WTC11 (cell line): ENCODE data around the gene ACYP2. TPM values are rescaled to one million over a fixed set of nuclear protein-coding genes. Genes with fewer than 3 reads are reported as not detected.

ENCODE experiments used
- AFF4 ChIP-seq: sonication (generic); formaldehyde crosslinking; IDR thresholded peaks from 2 replicates; pipeline ENCODE4 v1.8.1; 2023; ENCODE audit warnings: mild to moderate bottlenecking, missing genetic modification reagents, borderline replicate concordance
- ATF2 ChIP-seq: sonication (generic); formaldehyde crosslinking; IDR thresholded peaks from 2 replicates; pipeline ENCODE4 v1.8.1; 2022; ENCODE audit warnings: low read depth, missing genetic modification reagents, borderline replicate concordance
- ESRRA ChIP-seq: sonication (generic); formaldehyde crosslinking; IDR thresholded peaks from 2 replicates; pipeline ENCODE4 v1.8.1; 2022; ENCODE audit warnings: mild to moderate bottlenecking, missing genetic modification reagents, borderline replicate concordance
- FOXK1 ChIP-seq: sonication (generic); formaldehyde crosslinking; IDR thresholded peaks from 2 replicates; pipeline ENCODE4 v1.8.0; 2022; ENCODE audit warnings: mild to moderate bottlenecking, moderate library complexity, missing genetic modification reagents
- KAT7 ChIP-seq: sonication (generic); formaldehyde crosslinking; IDR thresholded peaks from 2 replicates; pipeline ENCODE4 v1.8.1; 2023; ENCODE audit warnings: missing genetic modification reagents, mild to moderate bottlenecking, borderline replicate concordance
- NFATC4 ChIP-seq: fragments of 250-450 bp; sonication (Bioruptor Pico); IDR thresholded peaks from 2 replicates; pipeline ENCODE4 v1.9.0; 2021; ENCODE audit warnings: mild to moderate bottlenecking
- NR3C1 ChIP-seq: sonication (generic); formaldehyde crosslinking; conservative IDR thresholded peaks from 2 replicates; pipeline ENCODE4 v1.8.1; 2023; ENCODE audit warnings: low read depth, mild to moderate bottlenecking, missing genetic modification reagents
- RELA ChIP-seq: sonication (generic); formaldehyde crosslinking; IDR thresholded peaks from 2 replicates; pipeline ENCODE4 v1.8.1; 2022; ENCODE audit warnings: missing genetic modification reagents, mild to moderate bottlenecking, borderline replicate concordance
- SP1 ChIP-seq: sonication (generic); formaldehyde crosslinking; conservative IDR thresholded peaks from 2 replicates; pipeline ENCODE4 v1.8.1; 2022; ENCODE audit warnings: missing genetic modification reagents
- TCF7 ChIP-seq: sonication (generic); formaldehyde crosslinking; IDR thresholded peaks from 2 replicates; pipeline ENCODE4 v1.8.0; 2022; ENCODE audit warnings: mild to moderate bottlenecking, low read depth, missing genetic modification reagents, moderate library complexity
- TEAD1 ChIP-seq: sonication (generic); formaldehyde crosslinking; IDR thresholded peaks from 2 replicates; pipeline ENCODE4 v1.8.0; 2022; ENCODE audit warnings: mild to moderate bottlenecking, missing genetic modification reagents
- TEAD4 ChIP-seq: sonication (generic); formaldehyde crosslinking; IDR thresholded peaks from 2 replicates; pipeline ENCODE4 v1.8.0; 2022; ENCODE audit warnings: mild to moderate bottlenecking, missing genetic modification reagents
- TP53 ChIP-seq: sonication (generic); formaldehyde crosslinking; IDR thresholded peaks from 2 replicates; pipeline ENCODE4 v1.8.1; 2023; ENCODE audit warnings: mild to moderate bottlenecking, missing genetic modification reagents
- USF1 ChIP-seq: sonication (generic); formaldehyde crosslinking; IDR thresholded peaks from 2 replicates; pipeline ENCODE4 v1.8.0; 2022; ENCODE audit warnings: mild to moderate bottlenecking, missing genetic modification reagents
- ZNF138 ChIP-seq: sonication (generic); formaldehyde crosslinking; conservative IDR thresholded peaks from 2 replicates; pipeline ENCODE4 v1.8.1; 2022; ENCODE audit warnings: mild to moderate bottlenecking, moderate library complexity, missing genetic modification reagents
- ZNF219 ChIP-seq: sonication (generic); formaldehyde crosslinking; IDR thresholded peaks from 2 replicates; pipeline ENCODE4 v1.8.0; 2023; ENCODE audit warnings: missing genetic modification reagents, mild to moderate bottlenecking, borderline replicate concordance
- ZNF281 ChIP-seq: sonication (generic); formaldehyde crosslinking; IDR thresholded peaks from 2 replicates; pipeline ENCODE4 v1.8.0; 2023; ENCODE audit warnings: mild to moderate bottlenecking, missing genetic modification reagents
- total RNA-seq: library from RNA; stranded (reverse); gene quantifications from 3 replicates; pipeline ENCODE4 v1.2.3, GENCODE V29; 2021
- TF ChIP-seq, protein P1 (sequence below): sonication (generic); formaldehyde crosslinking; IDR thresholded peaks from 2 replicates; pipeline ENCODE4 v1.8.1; 2022; ENCODE audit warnings: mild to moderate bottlenecking, missing genetic modification reagents, moderate library complexity, borderline replicate concordance
- TF ChIP-seq, protein P2 (sequence below): fragments of 250-450 bp; sonication (Bioruptor Pico); conservative IDR thresholded peaks from 2 replicates; pipeline ENCODE4 v1.9.0; 2021; ENCODE audit warnings: mild to moderate bottlenecking
- TF ChIP-seq, protein P3 (sequence below): sonication (generic); formaldehyde crosslinking; IDR thresholded peaks from 2 replicates; pipeline ENCODE4 v1.8.1; 2022; ENCODE audit warnings: missing genetic modification reagents, borderline replicate concordance
- TF ChIP-seq, protein P4 (sequence below): fragments of 200-600 bp; IDR thresholded peaks from 2 replicates; pipeline ENCODE4 v1.8.0; 2022; ENCODE audit warnings: antibody characterized with exemption

ACYP2 gene
- total RNA-seq, 1 experiment from 2014 or later, result 4.4 TPM

GRCh38 chr2:54330162-54330925, 214.9 kb downstream of the ACYP2 start (continued):
- TF ChIP-seq, protein P1, sequence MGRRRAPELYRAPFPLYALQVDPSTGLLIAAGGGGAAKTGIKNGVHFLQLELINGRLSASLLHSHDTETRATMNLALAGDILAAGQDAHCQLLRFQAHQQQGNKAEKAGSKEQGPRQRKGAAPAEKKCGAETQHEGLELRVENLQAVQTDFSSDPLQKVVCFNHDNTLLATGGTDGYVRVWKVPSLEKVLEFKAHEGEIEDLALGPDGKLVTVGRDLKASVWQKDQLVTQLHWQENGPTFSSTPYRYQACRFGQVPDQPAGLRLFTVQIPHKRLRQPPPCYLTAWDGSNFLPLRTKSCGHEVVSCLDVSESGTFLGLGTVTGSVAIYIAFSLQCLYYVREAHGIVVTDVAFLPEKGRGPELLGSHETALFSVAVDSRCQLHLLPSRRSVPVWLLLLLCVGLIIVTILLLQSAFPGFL (CRISPR knock-in tag), result 0 out of 2 replicates have a peak, but pooled peaks have one; percentile 56
- TF ChIP-seq KAT7 (0 out of 2 replicates have a peak, but pooled peaks have one; percentile 32), NFATC4 (CRISPR knock-in tag) (no peak), TEAD4 (CRISPR knock-in tag) (no peak), ZNF281 (CRISPR knock-in tag) (peak; percentile 77; the same call in 1 of the 2 replicates), AFF4 (CRISPR knock-in tag) (peak; percentile 89; the same call in 1 of the 2 replicates), SP1 (CRISPR knock-in tag) (peak; percentile 43; the same call in 1 of the 2 replicates), FOXK1 (peak; percentile 76), NR3C1 (CRISPR knock-in tag) (no peak), ESRRA (CRISPR knock-in tag) (peak; percentile 79; the same call in 1 of the 2 replicates), TEAD1 (CRISPR knock-in tag) (peak; percentile 87), TP53 (CRISPR knock-in tag) (peak; percentile 90), USF1 (CRISPR knock-in tag) (peak; percentile 53; the same call in 1 of the 2 replicates), ATF2 (CRISPR knock-in tag) (no peak), ZNF219 (CRISPR knock-in tag) (no peak), ZNF138 (CRISPR knock-in tag) (peak; percentile 83; the same call in 1 of the 2 replicates), RELA (peak; percentile 59; the same call in 1 of the 2 replicates), TCF7 (CRISPR knock-in tag) (0 out of 2 replicates have a peak, but pooled peaks have one; percentile 44)
- TF ChIP-seq, protein P2, sequence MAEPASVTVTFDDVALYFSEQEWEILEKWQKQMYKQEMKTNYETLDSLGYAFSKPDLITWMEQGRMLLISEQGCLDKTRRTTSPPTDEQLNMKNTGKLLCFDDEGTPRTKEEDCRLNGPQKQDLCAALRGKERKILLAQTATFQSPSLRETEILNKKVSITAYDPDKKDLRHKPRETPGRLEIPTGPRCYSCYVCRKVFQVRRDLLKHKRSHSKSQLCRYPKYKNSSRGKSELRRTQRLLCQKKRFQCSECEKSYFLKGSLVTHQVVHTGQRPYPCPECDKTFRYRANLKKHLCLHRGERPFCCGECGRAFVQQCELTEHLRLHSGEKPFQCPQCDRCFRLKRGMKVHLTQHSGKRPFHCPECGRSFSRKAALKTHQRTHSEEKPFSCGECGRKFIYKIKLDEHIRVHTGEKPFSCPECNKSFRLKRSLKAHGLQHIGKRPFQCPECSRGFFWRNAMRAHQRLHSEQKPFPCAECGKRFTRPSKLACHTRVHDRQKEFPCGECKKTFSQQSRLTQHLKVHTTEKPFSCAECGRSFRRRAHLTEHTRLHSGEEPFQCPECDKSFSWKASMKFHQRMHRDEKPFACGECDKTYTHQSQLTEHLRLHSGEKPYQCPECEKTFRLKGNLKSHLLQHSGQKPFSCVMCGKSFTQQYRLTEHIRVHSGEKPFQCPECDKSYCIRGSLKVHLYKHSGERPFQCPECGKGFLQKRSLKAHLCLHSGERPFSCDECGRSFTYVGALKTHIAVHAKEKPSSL (CRISPR knock-in tag), result no peak
- TF ChIP-seq, protein P3, sequence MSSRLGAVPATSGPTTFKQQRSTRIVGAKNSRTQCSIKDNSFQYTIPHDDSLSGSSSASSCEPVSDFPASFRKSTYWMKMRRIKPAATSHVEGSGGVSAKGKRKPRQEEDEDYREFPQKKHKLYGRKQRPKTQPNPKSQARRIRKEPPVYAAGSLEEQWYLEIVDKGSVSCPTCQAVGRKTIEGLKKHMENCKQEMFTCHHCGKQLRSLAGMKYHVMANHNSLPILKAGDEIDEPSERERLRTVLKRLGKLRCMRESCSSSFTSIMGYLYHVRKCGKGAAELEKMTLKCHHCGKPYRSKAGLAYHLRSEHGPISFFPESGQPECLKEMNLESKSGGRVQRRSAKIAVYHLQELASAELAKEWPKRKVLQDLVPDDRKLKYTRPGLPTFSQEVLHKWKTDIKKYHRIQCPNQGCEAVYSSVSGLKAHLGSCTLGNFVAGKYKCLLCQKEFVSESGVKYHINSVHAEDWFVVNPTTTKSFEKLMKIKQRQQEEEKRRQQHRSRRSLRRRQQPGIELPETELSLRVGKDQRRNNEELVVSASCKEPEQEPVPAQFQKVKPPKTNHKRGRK (CRISPR knock-in tag), result no peak
- TF ChIP-seq, protein P4, sequence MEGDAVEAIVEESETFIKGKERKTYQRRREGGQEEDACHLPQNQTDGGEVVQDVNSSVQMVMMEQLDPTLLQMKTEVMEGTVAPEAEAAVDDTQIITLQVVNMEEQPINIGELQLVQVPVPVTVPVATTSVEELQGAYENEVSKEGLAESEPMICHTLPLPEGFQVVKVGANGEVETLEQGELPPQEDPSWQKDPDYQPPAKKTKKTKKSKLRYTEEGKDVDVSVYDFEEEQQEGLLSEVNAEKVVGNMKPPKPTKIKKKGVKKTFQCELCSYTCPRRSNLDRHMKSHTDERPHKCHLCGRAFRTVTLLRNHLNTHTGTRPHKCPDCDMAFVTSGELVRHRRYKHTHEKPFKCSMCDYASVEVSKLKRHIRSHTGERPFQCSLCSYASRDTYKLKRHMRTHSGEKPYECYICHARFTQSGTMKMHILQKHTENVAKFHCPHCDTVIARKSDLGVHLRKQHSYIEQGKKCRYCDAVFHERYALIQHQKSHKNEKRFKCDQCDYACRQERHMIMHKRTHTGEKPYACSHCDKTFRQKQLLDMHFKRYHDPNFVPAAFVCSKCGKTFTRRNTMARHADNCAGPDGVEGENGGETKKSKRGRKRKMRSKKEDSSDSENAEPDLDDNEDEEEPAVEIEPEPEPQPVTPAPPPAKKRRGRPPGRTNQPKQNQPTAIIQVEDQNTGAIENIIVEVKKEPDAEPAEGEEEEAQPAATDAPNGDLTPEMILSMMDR, result no peak
